Measurements from ENCODE around the gene VPS4A.

Gene VPS4A

DNA sequence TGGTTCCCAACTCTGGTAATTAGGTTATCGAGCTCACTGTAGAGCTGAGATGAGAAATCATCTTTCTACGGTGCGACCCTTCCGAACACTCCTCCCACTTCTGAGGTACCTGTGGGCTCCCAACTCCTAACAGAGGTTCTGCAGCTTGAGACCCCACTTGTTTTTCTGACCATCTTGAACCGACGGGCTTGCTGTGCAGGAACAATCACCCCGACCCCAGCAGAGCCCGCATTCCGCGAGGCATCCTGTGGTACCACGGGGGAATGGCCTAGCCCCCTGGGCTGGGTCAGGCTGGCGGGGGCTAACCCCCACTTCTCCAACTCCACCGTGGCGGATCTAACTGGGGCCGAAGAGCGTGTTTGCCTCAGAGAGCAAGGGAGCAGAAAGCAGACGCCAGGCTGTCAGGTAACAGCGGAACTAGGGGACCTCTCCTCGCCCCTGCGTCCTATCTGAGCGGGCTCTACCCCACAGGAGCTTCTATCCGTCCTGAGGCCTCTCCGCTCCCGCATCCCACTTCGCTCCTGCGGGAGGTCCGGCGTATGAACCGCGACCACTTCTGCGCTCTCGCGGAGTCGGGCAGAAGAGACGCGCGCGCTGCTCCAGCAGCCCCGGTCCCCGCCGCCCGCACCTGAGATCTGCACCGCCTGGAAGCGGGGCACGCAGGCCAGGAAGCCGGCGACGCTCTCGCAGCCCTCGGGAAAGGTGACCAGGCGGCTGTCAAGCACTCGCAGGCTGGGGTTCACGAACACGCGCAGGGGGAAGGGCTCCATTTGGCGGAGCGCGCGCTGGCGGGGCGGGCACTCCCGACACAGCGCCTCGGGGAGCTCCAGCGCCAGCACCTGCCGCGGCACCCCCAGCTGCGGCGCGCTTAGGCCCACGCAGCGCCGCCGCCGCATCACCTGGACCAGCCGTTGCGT is 18.5 kb downstream of the VPS4A start:
- no peak overlapping the region for H4K91ac ChIP-seq (ENCODE audit: low read depth, low read length, poor library complexity)
- H2BK12ac ChIP-seq (ENCODE audit: low read length), result peak overlapping the region; percentile 89
- H2AK5ac ChIP-seq (ENCODE audit: low read depth, low read length), result peak overlapping the region; percentile 87
- H3K4ac ChIP-seq (ENCODE audit: low read length), result peak overlapping the region; percentile 71
- H2BK120ac ChIP-seq (ENCODE audit: low read depth, low read length), result no peak overlapping the region
- no peak overlapping the region for H3K27ac ChIP-seq (replicated peaks; ENCODE audit: low read length)
- H3K4me3 ChIP-seq (ENCODE audit: low read length in 2 of 2), result peak overlapping the region; percentile 85 to 92
- no peaks in the 10 kb centered on the region for H3K27me3 ChIP-seq (ENCODE audit: control insufficient read depth in 3 of 3, insufficient read depth in 3 of 3, low read depth in 1 of 3, low read length in 3 of 3)
- peak overlapping the region; percentile 88 for H3K18ac ChIP-seq (ENCODE audit: low read length)
- peak overlapping the region; percentile 87 for H2BK5ac ChIP-seq (ENCODE audit: low read length)
- H3K4me2 ChIP-seq (ENCODE audit: insufficient read depth, low read length, poor library complexity, severe bottlenecking), result peak overlapping the region; percentile 96
- no CpG with 5 or more reads among the region's 77 CpGs for WGBS, 2 donors (ENCODE audit: extremely low coverage in 2 of 2, insufficient read length in 2 of 2, insufficient replicate concordance in 1 of 2)
- peak overlapping the region; percentile 99 for H3K9ac ChIP-seq (ENCODE audit: low read depth, low read length, poor library complexity)
- H3K14ac ChIP-seq (ENCODE audit: low read length), result peak overlapping the region; percentile 63
- H4K8ac ChIP-seq (ENCODE audit: low read depth, low read length), result peak overlapping the region; percentile 30
- peaks cover 19% of the 10 kb centered on the region for H3K79me1 ChIP-seq (ENCODE audit: low read depth, low read length)
- H3K4me1 ChIP-seq (ENCODE audit: control insufficient read depth in 2 of 2, insufficient read depth in 1 of 2, low read depth in 1 of 2, low read length in 2 of 2), result peaks cover 15 to 16% of the 10 kb centered on the region in 2 donors
- H2BK15ac ChIP-seq (ENCODE audit: low read length), result no peak overlapping the region
- no peak for DNase-seq (ENCODE audit: low spot score)
- H3K23ac ChIP-seq (ENCODE audit: low read depth, low read length, poor library complexity), result peak overlapping the region; percentile 99
- peak overlapping the region; percentile 96 for H2AFZ ChIP-seq (ENCODE audit: low read length)
- peaks cover 51 to 89% of the 10 kb centered on the region in 2 donors for H3K36me3 ChIP-seq (replicated peaks in 1 of 2; ENCODE audit: control insufficient read depth in 2 of 2, insufficient read depth in 2 of 2, low read length in 2 of 2)
- no peaks in the 10 kb centered on the region for H3K9me3 ChIP-seq (replicated peaks in 1 of 2; ENCODE audit: control insufficient read depth in 2 of 2, insufficient read depth in 1 of 2, low read depth in 1 of 2, low read length in 2 of 2)

DNA sequence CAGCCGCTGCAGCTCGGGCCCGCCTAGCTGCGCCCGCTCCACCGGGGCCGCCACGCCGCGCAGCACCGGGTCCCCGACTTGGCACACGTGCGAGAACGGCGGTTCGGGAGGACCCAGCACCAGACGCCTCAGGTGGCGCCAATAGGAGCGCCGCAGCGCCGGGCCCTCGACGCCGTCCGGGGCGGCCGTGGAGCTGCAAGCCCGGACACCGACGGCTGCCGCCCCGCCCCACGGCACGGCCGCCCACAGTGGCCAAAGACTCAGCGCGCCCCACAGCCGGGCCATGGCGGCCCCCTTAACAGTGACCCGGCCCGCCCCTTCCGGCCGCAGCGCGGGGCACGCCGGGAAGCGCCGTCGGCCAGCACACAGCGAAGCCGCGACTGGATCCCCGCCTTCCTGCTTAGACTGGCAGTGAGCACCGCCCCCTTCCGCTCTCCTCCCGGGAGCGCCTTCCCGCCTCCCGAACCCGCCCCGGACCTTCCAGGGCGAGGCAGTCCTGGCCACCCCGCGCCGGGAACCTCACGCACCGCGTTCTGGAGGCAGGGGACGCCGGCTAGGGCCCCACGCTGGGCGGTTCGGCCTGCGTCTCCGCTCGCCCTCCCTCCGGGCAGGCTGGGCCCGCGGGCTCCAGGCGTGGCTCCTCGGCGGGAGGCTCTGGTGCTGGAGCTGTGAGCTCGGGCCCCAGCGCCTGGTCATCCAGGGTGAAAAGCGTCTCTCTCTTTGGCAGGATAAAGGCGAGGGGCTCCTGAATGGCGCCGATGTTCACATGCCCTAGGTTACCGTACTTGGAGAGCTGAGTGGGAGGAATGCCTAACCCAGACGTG is 19.3 kb downstream of the VPS4A start, which contains the start of gene PDF:
TSS of gene PDF (minus strand) at position 303 of the 824 bp plus-strand sequence. CDS start at position 285, 18 bp downstream.
- peaks cover 55 to 90% of the 10 kb centered on the region in 2 donors for H3K36me3 ChIP-seq (replicated peaks in 1 of 2; ENCODE audit: control insufficient read depth in 2 of 2, insufficient read depth in 2 of 2, low read length in 2 of 2)

GRCh38 chr16:69334696-69335095 is 23.5 kb downstream of the VPS4A start:
- no peak overlapping the region for H3K4me3 ChIP-seq (ENCODE audit: low read length in 2 of 2)
- H3K36me3 ChIP-seq (replicated peaks in 1 of 2; ENCODE audit: control insufficient read depth in 2 of 2, insufficient read depth in 2 of 2, low read length in 2 of 2), result peaks cover 34 to 75% of the 10 kb centered on the region in 2 donors
- H3K9ac ChIP-seq (ENCODE audit: low read depth, low read length, poor library complexity), result no peak overlapping the region
- H3K23ac ChIP-seq (ENCODE audit: low read depth, low read length, poor library complexity), result no peak overlapping the region
- no peak overlapping the region for H2BK5ac ChIP-seq (ENCODE audit: low read length)
- no peak overlapping the region for H4K91ac ChIP-seq (ENCODE audit: low read depth, low read length, poor library complexity)
- H3K27me3 ChIP-seq (ENCODE audit: control insufficient read depth in 3 of 3, insufficient read depth in 3 of 3, low read depth in 1 of 3, low read length in 3 of 3), result no peaks in the 10 kb centered on the region
- no CpG with 5 or more reads among the region's 9 CpGs for WGBS, 2 donors (ENCODE audit: extremely low coverage in 2 of 2, insufficient read length in 2 of 2, insufficient replicate concordance in 1 of 2)
- H3K18ac ChIP-seq (ENCODE audit: low read length), result no peak overlapping the region
- H3K79me1 ChIP-seq (ENCODE audit: low read depth, low read length), result peaks cover 17% of the 10 kb centered on the region
- no peak overlapping the region for H2AK5ac ChIP-seq (ENCODE audit: low read depth, low read length)
- H3K4me1 ChIP-seq (ENCODE audit: control insufficient read depth in 2 of 2, insufficient read depth in 1 of 2, low read depth in 1 of 2, low read length in 2 of 2), result peaks cover 6 to 14% of the 10 kb centered on the region in 2 donors
- DNase-seq (ENCODE audit: low spot score), result no peak
- H3K9me3 ChIP-seq (replicated peaks in 1 of 2; ENCODE audit: control insufficient read depth in 2 of 2, insufficient read depth in 1 of 2, low read depth in 1 of 2, low read length in 2 of 2), result no peaks in the 10 kb centered on the region
- H3K4ac ChIP-seq (ENCODE audit: low read length), result no peak overlapping the region
- no peak overlapping the region for H3K4me2 ChIP-seq (ENCODE audit: insufficient read depth, low read length, poor library complexity, severe bottlenecking)
- H2BK120ac ChIP-seq (ENCODE audit: low read depth, low read length), result no peak overlapping the region
- H3K14ac ChIP-seq (ENCODE audit: low read length), result no peak overlapping the region
- H2AFZ ChIP-seq (ENCODE audit: low read length), result no peak overlapping the region
- H3K27ac ChIP-seq (replicated peaks; ENCODE audit: low read length), result no peak overlapping the region
- no peak overlapping the region for H4K8ac ChIP-seq (ENCODE audit: low read depth, low read length)
- no peak overlapping the region for H2BK12ac ChIP-seq (ENCODE audit: low read length)
- no peak overlapping the region for H2BK15ac ChIP-seq (ENCODE audit: low read length)

More for the DNA sequence above, 19.3 kb downstream of the VPS4A start, which contains the start of gene PDF:
- DNase-seq (ENCODE audit: low spot score), result peak; percentile 87
- Histone ChIP-seq H3K4me2 (ENCODE audit: insufficient read depth, low read length, poor library complexity, severe bottlenecking) (peak within 1 kb of the TSS; percentile 96), H3K9me3 (replicated peaks in 1 of 2; ENCODE audit: control insufficient read depth in 2 of 2, insufficient read depth in 1 of 2, low read depth in 1 of 2, low read length in 2 of 2) (no peaks in the 10 kb centered on the region), H3K9ac (ENCODE audit: low read depth, low read length, poor library complexity) (peak within 1 kb of the TSS; percentile 99), H3K4ac (ENCODE audit: low read length) (peak within 1 kb of the TSS; percentile 80), H3K4me1 (ENCODE audit: control insufficient read depth in 2 of 2, insufficient read depth in 1 of 2, low read depth in 1 of 2, low read length in 2 of 2) (peaks cover 15 to 16% of the 10 kb centered on the region in 2 donors), H2BK120ac (ENCODE audit: low read depth, low read length) (peak within 1 kb of the TSS; percentile 65), H3K23ac (ENCODE audit: low read depth, low read length, poor library complexity) (peak within 1 kb of the TSS; percentile 99), H4K91ac (ENCODE audit: low read depth, low read length, poor library complexity) (no peak within 1 kb of the TSS), H4K8ac (ENCODE audit: low read depth, low read length) (peak within 1 kb of the TSS; percentile 53), H2AK5ac (ENCODE audit: low read depth, low read length) (peak within 1 kb of the TSS; percentile 87), H3K27me3 (ENCODE audit: control insufficient read depth in 3 of 3, insufficient read depth in 3 of 3, low read depth in 1 of 3, low read length in 3 of 3) (no peaks in the 10 kb centered on the region), H2BK15ac (ENCODE audit: low read length) (no peak within 1 kb of the TSS), H2AFZ (ENCODE audit: low read length) (peak within 1 kb of the TSS; percentile 96), H3K14ac (ENCODE audit: low read length) (peak within 1 kb of the TSS; percentile 98), H3K27ac (replicated peaks; ENCODE audit: low read length) (peak within 1 kb of the TSS; percentile 89), H3K4me3 (ENCODE audit: low read length in 2 of 2) (peak within 1 kb of the TSS; percentile 85 to 92), H2BK12ac (ENCODE audit: low read length) (peak within 1 kb of the TSS; percentile 89), H3K79me1 (ENCODE audit: low read depth, low read length) (peaks cover 17% of the 10 kb centered on the region), H2BK5ac (ENCODE audit: low read length) (peak within 1 kb of the TSS; percentile 87), H3K18ac (ENCODE audit: low read length) (peak within 1 kb of the TSS; percentile 98)
- no CpG with 5 or more reads among the region's 93 CpGs for WGBS, 2 donors (ENCODE audit: extremely low coverage in 2 of 2, insufficient read length in 2 of 2, insufficient replicate concordance in 1 of 2)
